ENCODE results near the gene NPAS2. TPM values are rescaled to one million over a fixed set of nuclear protein-coding genes. Genes with fewer than 3 reads are reported as not detected.

NPAS2 gene
- total RNA-seq, 5 donors from 2014 or later (not counting 1 experiment from before 2014, with no cell fraction given): 3.5 to 9.5 (median 4.4) TPM

DNA sequence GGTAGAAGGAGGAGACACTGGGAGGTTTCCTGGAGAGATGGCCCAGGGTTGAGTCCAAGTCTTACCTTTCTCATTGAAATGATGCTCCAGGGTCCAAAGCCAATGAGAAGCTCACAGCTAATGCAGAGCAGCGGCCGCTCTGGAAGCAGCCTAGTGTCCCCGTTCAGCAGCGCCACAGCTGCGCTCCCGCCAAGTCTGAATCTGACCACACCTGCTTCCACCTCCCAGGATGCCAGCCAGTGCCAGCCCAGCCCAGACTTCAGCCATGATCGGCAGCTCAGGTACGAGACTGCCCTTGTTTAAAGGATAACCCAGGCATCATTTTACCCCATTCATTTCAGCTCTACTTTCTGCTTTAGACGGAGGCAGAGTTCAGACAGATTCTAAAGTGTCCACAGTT is 170.2 kb downstream of the NPAS2 start:
- Histone ChIP-seq H3K4me3 (ENCODE audit: control insufficient read depth in 1 of 2, extremely low read depth in 1 of 2, low read length in 1 of 2) (no peak overlapping the region), H3K27me3 (replicated peaks in 1 of 2; ENCODE audit: control insufficient read depth in 2 of 2, extremely low read depth in 1 of 2, insufficient read depth in 2 of 2, low read length in 1 of 2) (no peaks in the 10 kb centered on the region), H3K4me1 (ENCODE audit: control insufficient read depth in 1 of 2, extremely low read depth in 1 of 2, insufficient read depth in 2 of 2, low read length in 2 of 2) (no peaks in the 10 kb centered on the region), H3K27ac (ENCODE audit: low read length) (no peak overlapping the region), H3K9me3 (no peaks in the 10 kb centered on the region), H3K36me3 (ENCODE audit: control insufficient read depth in 2 of 2, extremely low read depth in 1 of 2, insufficient read depth in 1 of 2, low read length in 1 of 2) (peaks cover 0 to 6% of the 10 kb centered on the region in 2 donors)
- H3K27me3 Mint-ChIP-seq: no peaks in the 10 kb centered on the region
- WGBS (ENCODE audit: insufficient coverage): 96% methylated on average over 8 of the region's 9 CpGs
- CTCF ChIA-PET: interaction anchor here (0.8 to 1.8 kb wide), 2 partner anchors 380 to 382 kb away, joined by 3 to 4 read pairs; no protein-coding TSS in a partner anchor
- H3K9me3 Mint-ChIP-seq: no peaks in the 10 kb centered on the region
- DNase-seq (no peak), ATAC-seq (replicated peaks in 1 of 4) (no peak)
- peaks cover 0 to 10% (median 4%) of the 10 kb centered on the region in 3 donors for H3K4me1 Mint-ChIP-seq
- no peak overlapping the region for H3K4me3 Mint-ChIP-seq
- H3K36me3 Mint-ChIP-seq: no peaks in the 10 kb centered on the region
- POLR2A ChIA-PET: no interaction called here
- no peak overlapping the region for H3K27ac Mint-ChIP-seq

- WGBS (ENCODE audit: insufficient coverage): 90% methylated on average over 18 of the region's 24 CpGs
- no peaks in the 10 kb centered on the region for H3K4me1 ChIP-seq (ENCODE audit: control insufficient read depth in 1 of 2, extremely low read depth in 1 of 2, insufficient read depth in 2 of 2, low read length in 2 of 2)
- DNase-seq (no peak), ATAC-seq (replicated peaks in 1 of 4) (no peak)
- H3K36me3 Mint-ChIP-seq: no peaks in the 10 kb centered on the region
- no peaks in the 10 kb centered on the region for H3K9me3 ChIP-seq
- no peaks in the 10 kb centered on the region for H3K9me3 Mint-ChIP-seq
- no peaks in the 10 kb centered on the region for H3K27me3 Mint-ChIP-seq
- H3K4me3 ChIP-seq (ENCODE audit: control insufficient read depth in 1 of 2, extremely low read depth in 1 of 2, low read length in 1 of 2): no peak overlapping the region
- CTCF ChIA-PET: interaction anchor here (0.5 to 1.8 kb wide), 3 partner anchors 381 to 765 kb away, joined by 3 to 5 read pairs (median 4); no protein-coding TSS in a partner anchor
- POLR2A ChIA-PET: no interaction called here
- no peak overlapping the region for H3K27ac ChIP-seq (ENCODE audit: low read length)
- peaks cover 0 to 9% (median 4%) of the 10 kb centered on the region in 3 donors for H3K4me1 Mint-ChIP-seq
- H3K27ac Mint-ChIP-seq: no peak overlapping the region
- no peaks in the 10 kb centered on the region for H3K27me3 ChIP-seq (replicated peaks in 1 of 2; ENCODE audit: control insufficient read depth in 2 of 2, extremely low read depth in 1 of 2, insufficient read depth in 2 of 2, low read length in 1 of 2)
- no peak overlapping the region for H3K4me3 Mint-ChIP-seq
- H3K36me3 ChIP-seq (ENCODE audit: control insufficient read depth in 2 of 2, extremely low read depth in 1 of 2, insufficient read depth in 1 of 2, low read length in 1 of 2): peaks cover 0 to 6% of the 10 kb centered on the region in 2 donors
These were observed 170.9 kb downstream of the NPAS2 start for GRCh38 chr2:100990650-100991403.

DNA sequence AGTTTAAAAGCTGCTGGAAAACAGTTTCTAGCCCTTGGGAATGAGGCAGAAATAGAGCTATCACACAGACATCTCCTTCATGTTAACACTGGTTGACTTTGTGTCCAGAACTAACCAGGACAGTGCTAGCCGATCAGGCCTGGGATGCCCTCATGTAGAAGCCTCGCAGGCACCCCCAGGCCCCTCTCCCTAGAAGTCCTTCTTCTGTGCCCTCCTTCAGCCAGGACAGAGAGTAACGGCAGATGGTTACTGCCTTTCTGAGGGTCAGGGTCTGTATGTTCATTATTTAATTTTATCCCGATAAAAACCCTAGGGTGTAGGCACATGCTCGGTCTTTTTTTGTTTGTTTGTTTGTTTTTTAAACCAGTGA is 171.4 kb downstream of the NPAS2 start:
- Mint-ChIP-seq H3K4me1 (peaks cover 0 to 9% (median 4%) of the 10 kb centered on the region in 3 donors), H3K9me3 (no peaks in the 10 kb centered on the region), H3K4me3 (no peak overlapping the region), H3K36me3 (no peaks in the 10 kb centered on the region), H3K27me3 (no peaks in the 10 kb centered on the region), H3K27ac (no peak overlapping the region)
- H3K27ac ChIP-seq (ENCODE audit: low read length): no peak overlapping the region
- H3K27me3 ChIP-seq (replicated peaks in 1 of 2; ENCODE audit: control insufficient read depth in 2 of 2, extremely low read depth in 1 of 2, insufficient read depth in 2 of 2, low read length in 1 of 2): no peaks in the 10 kb centered on the region
- WGBS (ENCODE audit: insufficient coverage): 96% methylated on average over 4 of the region's 5 CpGs
- peaks cover 0 to 6% of the 10 kb centered on the region in 2 donors for H3K36me3 ChIP-seq (ENCODE audit: control insufficient read depth in 2 of 2, extremely low read depth in 1 of 2, insufficient read depth in 1 of 2, low read length in 1 of 2)
- ATAC-seq (replicated peaks in 1 of 4) (no peak), DNase-seq (no peak)
- POLR2A ChIA-PET: no interaction called here
- no peaks in the 10 kb centered on the region for H3K4me1 ChIP-seq (ENCODE audit: control insufficient read depth in 1 of 2, extremely low read depth in 1 of 2, insufficient read depth in 2 of 2, low read length in 2 of 2)
- no peaks in the 10 kb centered on the region for H3K9me3 ChIP-seq
- H3K4me3 ChIP-seq (ENCODE audit: control insufficient read depth in 1 of 2, extremely low read depth in 1 of 2, low read length in 1 of 2): no peak overlapping the region
- CTCF ChIA-PET: interaction anchor here in 1 of 2 donors (0.5 kb wide), 1 partner anchor 765 kb away, joined by 5 read pairs; no protein-coding TSS in a partner anchor

GRCh38 chr2:100992262-100992661 is 172.3 kb downstream of the NPAS2 start:
- no peaks in the 10 kb centered on the region for H3K36me3 Mint-ChIP-seq
- Histone ChIP-seq H3K9me3 (no peaks in the 10 kb centered on the region), H3K4me1 (ENCODE audit: control insufficient read depth in 1 of 2, extremely low read depth in 1 of 2, insufficient read depth in 2 of 2, low read length in 2 of 2) (no peaks in the 10 kb centered on the region), H3K27me3 (replicated peaks in 1 of 2; ENCODE audit: control insufficient read depth in 2 of 2, extremely low read depth in 1 of 2, insufficient read depth in 2 of 2, low read length in 1 of 2) (no peaks in the 10 kb centered on the region), H3K4me3 (ENCODE audit: control insufficient read depth in 1 of 2, extremely low read depth in 1 of 2, low read length in 1 of 2) (no peak overlapping the region), H3K36me3 (ENCODE audit: control insufficient read depth in 2 of 2, extremely low read depth in 1 of 2, insufficient read depth in 1 of 2, low read length in 1 of 2) (peaks cover 0 to 6% of the 10 kb centered on the region in 2 donors), H3K27ac (ENCODE audit: low read length) (no peak overlapping the region)
- DNase-seq: no peak
- no peaks in the 10 kb centered on the region for H3K27me3 Mint-ChIP-seq
- ChIA-PET POLR2A (no interaction called here), CTCF (no interaction called here)
- peaks cover 0 to 9% (median 4%) of the 10 kb centered on the region in 3 donors for H3K4me1 Mint-ChIP-seq
- WGBS (ENCODE audit: insufficient coverage): 93% methylated on average over 3 of the region's 6 CpGs
- H3K27ac Mint-ChIP-seq: no peak overlapping the region
- ATAC-seq (replicated peaks in 1 of 4): no peak
- no peaks in the 10 kb centered on the region for H3K9me3 Mint-ChIP-seq
- no peak overlapping the region for H3K4me3 Mint-ChIP-seq

DNA sequence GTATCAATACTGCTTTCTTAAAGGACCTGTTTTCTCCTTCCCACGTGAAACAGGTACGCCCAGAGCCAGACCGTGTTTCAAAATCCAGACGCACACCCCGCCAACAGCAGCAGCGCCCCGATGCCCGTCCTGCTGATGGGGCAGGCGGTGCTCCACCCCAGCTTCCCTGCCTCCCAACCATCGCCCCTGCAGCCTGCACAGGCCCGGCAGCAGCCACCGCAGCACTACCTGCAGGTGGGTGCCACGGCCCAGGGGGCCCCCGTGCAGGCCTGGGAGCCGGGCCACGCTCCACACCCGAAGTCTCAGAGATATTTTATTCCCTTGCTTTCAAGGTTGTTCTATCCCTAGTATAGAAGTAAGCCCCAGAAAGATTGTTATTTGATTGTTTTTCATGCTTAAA is 173.4 kb downstream of the NPAS2 start:
- Mint-ChIP-seq H3K9me3 (no peaks in the 10 kb centered on the region), H3K27ac (no peak overlapping the region), H3K27me3 (no peaks in the 10 kb centered on the region), H3K4me1 (peaks cover 0 to 9% (median 4%) of the 10 kb centered on the region in 3 donors), H3K4me3 (no peak overlapping the region), H3K36me3 (no peaks in the 10 kb centered on the region)
- Histone ChIP-seq H3K36me3 (ENCODE audit: control insufficient read depth in 2 of 2, extremely low read depth in 1 of 2, insufficient read depth in 1 of 2, low read length in 1 of 2) (peaks cover 0 to 6% of the 10 kb centered on the region in 2 donors), H3K27ac (ENCODE audit: low read length) (no peak overlapping the region), H3K27me3 (replicated peaks in 1 of 2; ENCODE audit: control insufficient read depth in 2 of 2, extremely low read depth in 1 of 2, insufficient read depth in 2 of 2, low read length in 1 of 2) (no peaks in the 10 kb centered on the region), H3K9me3 (no peaks in the 10 kb centered on the region), H3K4me1 (ENCODE audit: control insufficient read depth in 1 of 2, extremely low read depth in 1 of 2, insufficient read depth in 2 of 2, low read length in 2 of 2) (no peaks in the 10 kb centered on the region), H3K4me3 (ENCODE audit: control insufficient read depth in 1 of 2, extremely low read depth in 1 of 2, low read length in 1 of 2) (no peak overlapping the region)
- DNase-seq (no peak), ATAC-seq (replicated peaks in 1 of 4) (no peak)
- WGBS (ENCODE audit: insufficient coverage): 100% methylated on average over 3 of the region's 17 CpGs
- POLR2A ChIA-PET: no interaction called here
- CTCF ChIA-PET: no interaction called here

- no peaks in the 10 kb centered on the region for H3K27me3 ChIP-seq (replicated peaks in 1 of 2; ENCODE audit: control insufficient read depth in 2 of 2, extremely low read depth in 1 of 2, insufficient read depth in 2 of 2, low read length in 1 of 2)
- Mint-ChIP-seq H3K36me3 (no peaks in the 10 kb centered on the region), H3K4me3 (no peak overlapping the region), H3K27ac (no peak overlapping the region), H3K9me3 (no peaks in the 10 kb centered on the region), H3K27me3 (no peaks in the 10 kb centered on the region), H3K4me1 (peaks cover 0 to 9% (median 4%) of the 10 kb centered on the region in 3 donors)
- CTCF ChIA-PET: interaction anchor here in 1 of 2 donors (0.5 kb wide), 1 partner anchor 14 kb away, joined by 3 read pairs; no protein-coding TSS in a partner anchor
- H3K4me3 ChIP-seq (ENCODE audit: control insufficient read depth in 1 of 2, extremely low read depth in 1 of 2, low read length in 1 of 2): no peak overlapping the region
- ATAC-seq (replicated peaks in 1 of 4) (no peak), DNase-seq (no peak)
- POLR2A ChIA-PET: interaction anchor here in 1 of 2 donors (0.5 kb wide), 1 partner anchor 17 kb away, joined by 3 read pairs; no protein-coding TSS in a partner anchor
- no peaks in the 10 kb centered on the region for H3K9me3 ChIP-seq
- 92% methylated on average over 18 of the region's 28 CpGs for WGBS (ENCODE audit: insufficient coverage)
- no peak overlapping the region for H3K27ac ChIP-seq (ENCODE audit: low read length)
- H3K36me3 ChIP-seq (ENCODE audit: control insufficient read depth in 2 of 2, extremely low read depth in 1 of 2, insufficient read depth in 1 of 2, low read length in 1 of 2): peaks cover 0 to 6% of the 10 kb centered on the region in 2 donors
- no peaks in the 10 kb centered on the region for H3K4me1 ChIP-seq (ENCODE audit: control insufficient read depth in 1 of 2, extremely low read depth in 1 of 2, insufficient read depth in 2 of 2, low read length in 2 of 2)
These were observed 175.6 kb downstream of the NPAS2 start for GRCh38 chr2:100995309-100996075.

All from T-cell (primary cell).